GM19240 (cell line): ENCODE data around the gene SDR39U1.
A peak's percentile ranks its signal among the peaks of the same experiment; 100 is the strongest.

Experiments used
- DNase-seq: peaks from one replicate; pipeline ENCODE4 v3.0.0; 2011; ENCODE audit warnings: low spot score; ENCODE audit not compliant: insufficient read length

The SDR39U1 gene

GRCh38 chr14:24443053-24443665 is 583 bp upstream of the SDR39U1 start:
- DNase-seq = no peak

- no peak for DNase-seq
These were observed 704 bp downstream of the SDR39U1 start for GRCh38 chr14:24441904-24442239.

- no peak for DNase-seq
These were observed 1.1 kb downstream of the SDR39U1 start for GRCh38 chr14:24441485-24441884.

GRCh38 chr14:24440606-24441399 is 1.8 kb downstream of the SDR39U1 start:
- DNase-seq = no peak

- no peak for DNase-seq
These were observed 2.6 kb downstream of the SDR39U1 start for GRCh38 chr14:24439830-24440605.

- no peak for DNase-seq
These were observed 3.3 kb downstream of the SDR39U1 start for GRCh38 chr14:24439257-24439656.

- no peak for DNase-seq
These were observed 4.1 kb downstream of the SDR39U1 start for GRCh38 chr14:24438223-24439097.

GRCh38 chr14:24437736-24438067 is 4.9 kb downstream of the SDR39U1 start:
- DNase-seq = no peak

GRCh38 chr14:24437020-24437735 is 5.4 kb downstream of the SDR39U1 start:
- no peak for DNase-seq

GRCh38 chr14:24436355-24437019 is 6.1 kb downstream of the SDR39U1 start:
- no peak for DNase-seq

- no peak for DNase-seq
These were observed 6.6 kb downstream of the SDR39U1 start for GRCh38 chr14:24435998-24436354.

- no peak for DNase-seq
These were observed 7.3 kb downstream of the SDR39U1 start for GRCh38 chr14:24435192-24435810.

GRCh38 chr14:24434676-24435075 is 7.9 kb downstream of the SDR39U1 start:
- no peak for DNase-seq

- no peak for DNase-seq
These were observed 8.5 kb downstream of the SDR39U1 start for GRCh38 chr14:24434036-24434435.

GRCh38 chr14:24432259-24433131 is 10.1 kb downstream of the SDR39U1 start:
- DNase-seq = no peak

GRCh38 chr14:24431569-24432258 is 10.9 kb downstream of the SDR39U1 start:
- DNase-seq = peak; percentile 85

GRCh38 chr14:24430682-24431568 is 11.7 kb downstream of the SDR39U1 start:
- peak; percentile 51 for DNase-seq
